ENCODE results near the gene ROM1. TPM values are rescaled to one million over a fixed set of nuclear protein-coding genes. Genes with fewer than 3 reads are reported as not detected.
A peak's percentile ranks its signal among the peaks of the same experiment; 100 is the strongest.

The ROM1 gene
- total RNA-seq, 1 experiment from 2014 or later, result 1.1 TPM

GRCh38 chr11:62599901-62600300, 13.2 kb upstream of the ROM1 start:
- no peak for DNase-seq
- peaks cover 28% of the 10 kb centered on the region for H3K36me3 ChIP-seq (replicated peaks; ENCODE audit: control insufficient read depth, insufficient read depth, low read length)
- peak overlapping the region; percentile 95; the same call in 1 of the 2 replicates for H3K4me3 ChIP-seq (ENCODE audit: insufficient read depth, low read depth, low read length)
- H3K27me3 ChIP-seq (ENCODE audit: control insufficient read depth, insufficient read depth, low read length), result peaks cover 23% of the 10 kb centered on the region

DNA sequence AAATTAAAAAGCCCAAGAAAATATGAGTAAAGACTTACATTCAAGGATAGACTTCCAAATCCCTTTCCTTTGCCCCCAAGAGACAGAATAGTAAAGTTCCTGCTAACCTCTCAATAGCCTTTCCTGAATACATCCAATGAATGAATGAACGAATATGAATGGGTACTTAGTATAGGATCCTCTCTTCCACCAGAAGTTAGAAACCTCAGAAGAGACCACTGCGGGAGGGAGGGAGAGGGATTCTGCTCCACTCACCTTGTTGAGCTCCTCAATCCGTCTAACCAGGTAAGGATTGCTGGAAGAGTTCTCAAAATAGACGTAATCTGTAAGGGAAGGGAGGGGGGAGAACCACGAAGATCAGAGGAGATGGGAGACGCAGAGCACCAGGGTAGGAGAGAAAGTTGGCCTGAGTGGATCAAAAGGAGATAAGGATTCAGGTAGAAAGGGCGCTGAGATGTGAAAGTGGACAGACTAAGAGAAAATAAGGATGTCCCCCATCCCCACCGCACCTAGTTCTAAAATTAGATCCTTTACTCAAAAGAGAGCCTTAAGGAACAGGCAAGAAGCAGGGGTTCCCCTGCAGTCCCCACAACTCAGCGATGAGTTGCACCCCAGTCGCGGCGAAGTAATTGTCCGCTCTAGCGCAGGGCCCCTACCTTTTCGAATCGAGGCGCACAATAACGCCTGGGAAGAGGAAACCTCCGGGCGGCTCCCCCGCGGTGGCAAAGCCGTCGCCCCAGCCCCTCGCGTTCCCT, 12.5 kb upstream of the ROM1 start:
- peaks cover 23% of the 10 kb centered on the region for H3K27me3 ChIP-seq (ENCODE audit: control insufficient read depth, insufficient read depth, low read length)
- peaks cover 23% of the 10 kb centered on the region for H3K36me3 ChIP-seq (replicated peaks; ENCODE audit: control insufficient read depth, insufficient read depth, low read length)
- DNase-seq, result peak; percentile 57
- H3K4me3 ChIP-seq (ENCODE audit: insufficient read depth, low read depth, low read length), result peak overlapping the region; percentile 95

DNA sequence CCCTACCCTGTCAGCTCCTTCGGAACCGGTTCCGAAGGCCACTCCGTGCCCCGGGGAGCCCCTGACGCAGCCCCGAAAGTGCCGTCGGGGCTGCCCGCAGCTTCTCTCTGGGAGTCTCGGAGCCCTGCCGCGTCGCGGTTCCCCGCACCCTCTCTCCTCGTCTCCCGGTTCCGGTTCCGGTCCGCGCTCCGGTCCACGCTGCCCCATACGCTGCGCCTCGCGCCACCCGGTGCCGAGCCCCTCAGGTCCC, 12.0 kb upstream of the ROM1 start:
- Histone ChIP-seq H3K4me3 (ENCODE audit: insufficient read depth, low read depth, low read length) (peak overlapping the region; percentile 95), H3K27me3 (ENCODE audit: control insufficient read depth, insufficient read depth, low read length) (peaks cover 23% of the 10 kb centered on the region), H3K36me3 (replicated peaks; ENCODE audit: control insufficient read depth, insufficient read depth, low read length) (peaks cover 18% of the 10 kb centered on the region)
- peak; percentile 74 for DNase-seq

DNA sequence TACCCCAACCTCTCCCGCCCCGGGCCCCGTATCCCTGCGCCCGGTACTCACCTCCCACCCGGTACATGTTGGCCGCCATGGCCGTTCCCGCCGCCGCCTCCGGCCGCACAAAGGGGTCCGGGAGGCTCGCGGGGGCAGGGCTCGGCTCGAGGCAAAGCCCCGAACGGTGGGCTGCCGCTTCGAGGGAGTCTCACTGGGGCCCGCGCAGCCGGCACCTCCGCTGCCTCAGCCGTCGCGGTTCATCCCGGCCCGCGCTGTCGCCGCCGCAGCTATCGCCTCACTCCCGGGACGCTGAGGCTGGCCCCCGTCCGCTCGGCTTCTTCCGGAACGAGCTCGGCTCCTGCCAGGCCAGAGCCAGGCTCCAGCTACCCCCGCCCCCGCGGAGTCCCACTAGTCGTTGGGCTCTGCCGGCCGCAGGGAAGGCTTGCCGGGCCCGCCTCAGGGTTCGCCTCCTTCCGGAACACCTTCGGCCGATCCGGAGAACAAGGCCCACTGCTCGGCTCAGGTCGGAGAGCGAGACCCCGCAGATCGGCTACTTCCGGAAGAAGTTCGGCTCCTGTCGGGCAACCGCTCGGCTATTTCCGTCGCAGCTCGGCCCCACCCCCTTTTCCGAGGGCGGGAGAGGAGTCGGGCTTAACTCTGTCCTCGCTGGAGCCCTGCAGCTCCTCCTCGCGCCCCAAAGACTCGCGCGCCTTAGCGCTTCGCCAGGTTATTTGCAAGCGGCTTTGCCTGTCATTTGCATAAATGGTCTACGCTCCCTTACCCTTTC, 11.5 kb upstream of the ROM1 start, which contains the start of gene MTA2:
Gene MTA2, minus strand, starts transcription at position 494 of the 769 bp plus-strand sequence. Its CDS starts 415 bp downstream, at position 79.
- Histone ChIP-seq H3K4me3 (ENCODE audit: insufficient read depth, low read depth, low read length) (peak within 1 kb of the TSS; percentile 95), H3K27me3 (ENCODE audit: control insufficient read depth, insufficient read depth, low read length) (peaks cover 23% of the 10 kb centered on the region), H3K36me3 (replicated peaks; ENCODE audit: control insufficient read depth, insufficient read depth, low read length) (peaks cover 14% of the 10 kb centered on the region)
- DNase-seq, result peak; percentile 98

DNA sequence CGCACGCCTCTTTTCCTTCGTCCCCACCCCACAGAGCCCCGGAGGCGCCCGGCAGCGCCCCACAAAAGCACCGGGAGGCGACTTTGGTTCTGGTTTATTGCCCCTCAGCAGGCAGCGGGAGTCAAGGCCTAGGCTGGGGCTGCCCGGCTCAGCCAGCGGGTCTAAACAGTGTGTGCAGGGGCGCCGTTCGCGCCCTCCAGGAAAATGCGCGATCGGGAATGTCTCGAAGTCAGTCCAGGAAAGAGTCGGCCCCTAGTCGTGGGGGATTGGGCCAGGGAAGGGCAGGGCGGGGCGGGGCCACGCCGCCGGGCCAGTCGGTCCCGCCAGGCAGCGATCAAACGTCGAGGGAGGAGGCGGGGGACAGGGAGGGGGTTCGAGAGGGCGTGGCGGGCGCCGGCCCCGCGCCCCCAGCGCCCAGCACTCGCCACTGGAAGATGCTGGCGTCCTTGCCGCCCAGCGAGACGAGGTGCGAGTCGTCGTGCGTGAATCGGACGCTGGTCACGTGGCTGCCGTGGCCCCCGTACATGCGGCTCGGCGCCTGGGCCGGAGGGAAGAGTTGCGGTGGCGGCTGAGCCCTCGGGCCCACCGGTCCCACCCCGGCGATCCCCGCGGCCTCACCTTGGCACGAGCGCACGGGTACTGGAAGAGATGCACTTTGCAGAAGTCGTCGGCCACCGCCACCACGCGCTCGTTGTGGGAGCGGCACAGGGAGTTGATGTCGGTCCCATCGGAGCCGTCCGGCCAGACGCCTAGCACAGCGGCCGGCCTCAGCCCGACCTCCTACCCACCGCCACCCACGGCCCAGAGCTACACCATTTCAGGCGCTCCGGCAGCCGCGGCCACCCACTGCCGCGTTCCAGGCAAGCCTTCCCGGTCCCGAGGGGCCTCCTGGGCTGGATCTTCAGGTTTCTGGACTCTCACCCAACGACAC, 10.7 kb upstream of the ROM1 start:
- Histone ChIP-seq H3K36me3 (replicated peaks; ENCODE audit: control insufficient read depth, insufficient read depth, low read length) (peaks cover 10% of the 10 kb centered on the region), H3K27me3 (ENCODE audit: control insufficient read depth, insufficient read depth, low read length) (peaks cover 23% of the 10 kb centered on the region), H3K4me3 (ENCODE audit: insufficient read depth, low read depth, low read length) (peak overlapping the region; percentile 95)
- peak; percentile 97 for DNase-seq

GRCh38 chr11:62603072-62603408, 10.0 kb upstream of the ROM1 start:
- Histone ChIP-seq H3K4me3 (ENCODE audit: insufficient read depth, low read depth, low read length) (peak overlapping the region; percentile 95), H3K27me3 (ENCODE audit: control insufficient read depth, insufficient read depth, low read length) (peaks cover 23% of the 10 kb centered on the region), H3K36me3 (replicated peaks; ENCODE audit: control insufficient read depth, insufficient read depth, low read length) (peaks cover 5% of the 10 kb centered on the region)
- DNase-seq, result no peak

GRCh38 chr11:62603776-62604299, 9.2 kb upstream of the ROM1 start:
- Histone ChIP-seq H3K27me3 (ENCODE audit: control insufficient read depth, insufficient read depth, low read length) (peaks cover 23% of the 10 kb centered on the region), H3K36me3 (replicated peaks; ENCODE audit: control insufficient read depth, insufficient read depth, low read length) (peaks cover 1% of the 10 kb centered on the region; the same call in 1 of the 2 replicates), H3K4me3 (ENCODE audit: insufficient read depth, low read depth, low read length) (no peak overlapping the region)
- DNase-seq, result no peak

- no peak overlapping the region for H3K4me3 ChIP-seq (ENCODE audit: insufficient read depth, low read depth, low read length)
- peak; percentile 70 for DNase-seq
- peaks cover 23% of the 10 kb centered on the region for H3K27me3 ChIP-seq (ENCODE audit: control insufficient read depth, insufficient read depth, low read length)
- H3K36me3 ChIP-seq (replicated peaks; ENCODE audit: control insufficient read depth, insufficient read depth, low read length), result peaks cover 1% of the 10 kb centered on the region; the same call in 1 of the 2 replicates
These were observed 8.5 kb upstream of the ROM1 start for GRCh38 chr11:62604460-62605120.

GRCh38 chr11:62605467-62605866, 7.6 kb upstream of the ROM1 start:
- peaks cover 22% of the 10 kb centered on the region for H3K27me3 ChIP-seq (ENCODE audit: control insufficient read depth, insufficient read depth, low read length)

GRCh38 chr11:62605902-62606301, 7.2 kb upstream of the ROM1 start:
- peaks cover 1% of the 10 kb centered on the region; the same call in 1 of the 2 replicates for H3K36me3 ChIP-seq (replicated peaks; ENCODE audit: control insufficient read depth, insufficient read depth, low read length)
- no peak overlapping the region for H3K4me3 ChIP-seq (ENCODE audit: insufficient read depth, low read depth, low read length)
- H3K27me3 ChIP-seq (ENCODE audit: control insufficient read depth, insufficient read depth, low read length), result peaks cover 19% of the 10 kb centered on the region
- DNase-seq, result no peak

More at GRCh38 chr11:62605467-62605866, 7.6 kb upstream of the ROM1 start:
- DNase-seq, result no peak
- Histone ChIP-seq H3K4me3 (ENCODE audit: insufficient read depth, low read depth, low read length) (no peak overlapping the region), H3K36me3 (replicated peaks; ENCODE audit: control insufficient read depth, insufficient read depth, low read length) (peaks cover 1% of the 10 kb centered on the region; the same call in 1 of the 2 replicates)

DNA sequence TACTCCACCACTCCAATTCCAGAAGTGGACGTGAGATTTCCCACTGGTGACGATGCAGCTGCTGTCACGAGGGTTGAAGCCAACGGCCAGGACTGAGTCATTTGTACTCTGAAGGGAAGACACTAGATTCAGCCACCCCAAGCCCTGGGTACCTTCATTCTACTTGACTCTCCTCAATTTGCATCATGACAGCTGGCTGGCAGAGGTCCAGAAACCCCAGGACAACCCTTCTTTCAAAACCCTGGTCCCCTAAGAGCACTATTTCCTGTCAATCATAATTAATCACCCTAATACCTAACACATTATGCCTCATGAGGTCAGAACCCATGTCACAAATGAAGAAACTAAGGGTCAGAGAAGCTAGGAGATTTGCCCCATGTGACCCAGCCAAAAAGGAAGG, 5.3 kb upstream of the ROM1 start:
- Histone ChIP-seq H3K4me3 (ENCODE audit: insufficient read depth, low read depth, low read length) (no peak overlapping the region), H3K36me3 (replicated peaks; ENCODE audit: control insufficient read depth, insufficient read depth, low read length) (peaks cover 1% of the 10 kb centered on the region; the same call in 1 of the 2 replicates), H3K27me3 (ENCODE audit: control insufficient read depth, insufficient read depth, low read length) (peaks cover 18% of the 10 kb centered on the region)
- DNase-seq, result no peak

DNA sequence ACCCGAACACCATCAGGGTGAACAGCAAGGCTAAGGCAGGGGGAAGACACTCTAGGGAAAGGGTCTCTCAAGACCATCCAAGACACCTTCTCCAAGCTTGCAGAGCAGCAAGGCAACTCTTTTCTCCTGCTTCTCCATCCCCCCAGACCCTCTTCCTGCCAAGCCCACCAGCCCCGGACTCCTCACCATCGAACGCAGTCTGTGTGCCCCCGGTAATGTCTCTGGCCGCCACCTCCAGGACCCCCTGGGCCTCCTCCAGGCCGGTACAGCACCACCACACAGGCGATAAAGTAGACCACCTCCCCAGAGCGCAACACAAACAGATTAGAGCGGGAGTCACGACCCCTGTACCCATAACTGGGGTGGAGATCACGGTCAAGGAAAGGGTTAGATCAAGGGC, 4.3 kb upstream of the ROM1 start:
- no peak for DNase-seq
- H3K4me3 ChIP-seq (ENCODE audit: insufficient read depth, low read depth, low read length), result no peak overlapping the region
- H3K27me3 ChIP-seq (ENCODE audit: control insufficient read depth, insufficient read depth, low read length), result peaks cover 8% of the 10 kb centered on the region

DNA sequence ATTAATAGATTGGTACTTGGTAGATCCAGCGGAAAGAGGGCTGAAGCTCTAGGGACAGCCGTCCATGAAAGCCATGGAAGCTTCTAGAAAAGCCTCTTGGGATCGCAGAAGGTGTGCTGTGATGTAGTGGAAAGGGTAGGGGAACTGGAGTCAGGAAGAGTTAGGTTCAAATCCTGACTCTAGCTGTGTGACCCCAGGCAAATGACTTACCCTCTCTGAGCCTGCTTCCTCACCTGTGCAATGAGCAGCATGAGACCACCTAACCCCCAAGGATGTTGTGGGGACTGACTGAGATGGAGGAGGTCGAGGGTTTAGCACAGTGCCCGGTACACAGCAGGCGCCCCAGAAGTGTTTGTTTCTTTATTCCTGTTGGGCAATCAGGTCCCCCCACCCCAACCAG, 2.7 kb upstream of the ROM1 start:
- Histone ChIP-seq H3K27me3 (ENCODE audit: control insufficient read depth, insufficient read depth, low read length) (peaks cover 4% of the 10 kb centered on the region), H3K4me3 (ENCODE audit: insufficient read depth, low read depth, low read length) (no peak overlapping the region), H3K36me3 (replicated peaks; ENCODE audit: control insufficient read depth, insufficient read depth, low read length) (no peaks in the 10 kb centered on the region; the same call in 1 of the 2 replicates)
- no peak for DNase-seq

More for the DNA sequence above, 4.3 kb upstream of the ROM1 start:
- peaks cover 1% of the 10 kb centered on the region; the same call in 1 of the 2 replicates for H3K36me3 ChIP-seq (replicated peaks; ENCODE audit: control insufficient read depth, insufficient read depth, low read length)
